T follicular helper cell (primary cell): ENCODE data around the gene EYA3.

Source experiments
- DNase-seq: peaks from one replicate; pipeline ENCODE4 v3.0.0-alpha.2; 2020; ENCODE audit warnings: low read depth

The EYA3 gene

DNA sequence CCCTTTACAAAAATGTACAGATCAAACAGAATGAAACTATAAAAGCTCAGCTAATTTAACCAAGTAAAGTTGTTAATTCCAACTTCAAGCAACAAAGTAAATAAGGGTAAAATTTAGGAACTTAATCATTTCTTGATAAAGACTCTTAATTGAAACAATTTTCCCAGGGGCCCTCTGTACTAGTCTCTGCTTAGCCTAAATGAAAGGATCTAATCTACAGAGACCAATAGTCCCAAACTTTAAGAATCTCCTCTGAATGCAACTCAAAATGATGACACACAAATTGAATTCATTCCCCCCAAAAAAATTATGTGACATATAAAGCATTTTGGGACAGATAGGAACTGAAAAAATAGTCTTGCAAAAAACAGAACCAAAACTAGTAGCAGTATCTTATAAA is 16.6 kb downstream of the EYA3 start:
- DNase-seq: no peak

GRCh38 chr1:28070725-28071593 is 17.5 kb downstream of the EYA3 start:
- DNase-seq: no peak

DNA sequence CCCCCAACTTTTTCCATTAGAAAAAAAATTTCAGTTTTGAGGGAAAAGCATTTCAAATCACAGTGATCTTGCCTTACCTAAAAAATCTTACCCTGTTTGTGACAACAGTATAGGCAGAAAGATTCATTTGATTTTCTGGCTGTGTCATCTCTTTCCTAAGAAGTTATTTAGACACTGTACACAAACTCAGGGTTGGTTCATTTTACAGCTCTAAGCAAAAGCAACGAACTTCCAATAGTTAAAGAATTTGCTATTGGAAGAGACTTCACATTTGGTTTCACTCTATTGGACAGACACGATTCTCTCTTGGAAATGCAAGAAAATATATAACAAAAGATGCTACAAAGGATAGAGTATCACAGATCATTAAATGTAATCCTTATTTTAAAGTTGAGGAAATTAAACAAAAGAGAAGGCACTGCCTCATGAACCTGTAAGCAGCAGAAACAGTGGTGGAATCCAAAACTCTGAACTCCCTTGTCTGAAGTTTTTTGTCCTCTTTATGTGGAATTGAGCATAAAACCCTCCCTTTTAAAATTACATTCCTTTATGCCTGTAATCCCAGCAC is 20.8 kb downstream of the EYA3 start:
- DNase-seq: no peak

DNA sequence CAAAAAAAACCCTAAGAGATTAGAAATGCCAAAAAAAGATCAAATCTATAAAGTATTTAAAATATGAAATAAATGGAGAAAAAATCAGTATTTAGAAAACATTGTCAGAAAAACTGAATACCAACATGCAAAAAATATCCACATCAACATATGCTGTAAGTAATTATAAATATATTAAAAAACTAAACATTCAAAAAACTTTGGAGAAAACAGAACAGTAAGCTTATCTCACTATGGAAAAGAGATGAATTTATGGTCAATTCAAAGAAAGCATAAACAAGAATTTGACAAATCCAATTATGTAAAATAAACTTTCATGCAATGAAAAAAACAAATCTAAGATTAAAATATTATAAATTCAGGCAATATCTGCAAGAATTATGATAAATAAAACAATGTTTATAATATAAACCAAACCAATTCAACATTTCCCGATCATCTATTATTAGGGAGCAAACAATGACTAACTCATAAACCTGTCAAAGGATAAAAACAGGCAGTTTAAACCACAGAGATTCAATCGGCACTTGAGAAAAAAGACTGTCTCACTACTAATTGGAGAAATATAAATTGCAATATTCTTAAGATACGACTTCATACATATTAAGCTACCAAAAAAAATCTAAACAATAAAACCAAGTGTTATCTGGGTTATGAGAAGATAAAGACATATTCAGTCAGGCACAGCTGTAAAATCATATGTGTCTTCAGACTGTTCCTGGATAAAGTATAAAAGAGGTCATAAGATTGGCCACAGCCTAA is 21.8 kb downstream of the EYA3 start:
- no peak for DNase-seq

DNA sequence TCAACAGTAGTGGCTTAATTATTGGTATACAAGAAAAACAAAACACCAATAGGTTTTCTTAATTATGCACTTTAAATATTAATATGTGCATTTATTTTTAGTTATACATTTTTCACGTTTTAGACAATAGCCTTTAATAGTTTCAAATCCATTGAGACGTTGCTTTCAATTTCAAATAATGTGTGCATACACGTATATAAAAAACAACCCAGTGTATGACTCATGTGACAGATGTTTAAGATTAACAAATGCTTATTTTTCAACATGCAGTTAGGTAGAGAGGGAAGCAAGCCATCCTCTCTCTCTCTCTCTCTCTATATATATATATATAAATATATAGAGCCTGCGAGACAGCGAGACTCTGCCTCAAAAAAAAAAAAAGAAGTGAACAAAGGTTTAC is 24.3 kb downstream of the EYA3 start:
- no peak for DNase-seq

DNA sequence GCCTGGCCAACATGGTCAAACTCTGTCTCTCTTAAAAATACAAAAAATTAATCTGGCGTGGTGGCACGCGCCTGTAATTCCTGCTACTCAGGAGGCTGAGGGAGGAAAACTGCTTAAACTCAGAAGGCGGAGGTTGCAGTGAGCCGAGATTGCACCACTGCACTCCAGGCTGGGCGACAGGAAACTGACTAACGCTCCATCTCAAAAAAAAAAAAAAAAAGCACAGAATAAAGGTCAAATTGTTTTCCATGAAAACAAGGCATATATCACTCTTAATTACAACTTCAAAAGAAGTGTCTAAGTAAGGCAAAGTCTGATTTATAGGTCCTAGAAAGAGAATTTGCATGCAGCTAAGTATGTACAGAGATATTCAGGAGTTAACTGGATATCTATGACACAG is 25.6 kb downstream of the EYA3 start:
- no peak for DNase-seq

- no peak for DNase-seq
Measured at GRCh38 chr1:28058971-28059878, 29.2 kb downstream of the EYA3 start.

- no peak for DNase-seq
Measured at GRCh38 chr1:28058168-28058567, 30.2 kb downstream of the EYA3 start.

DNA sequence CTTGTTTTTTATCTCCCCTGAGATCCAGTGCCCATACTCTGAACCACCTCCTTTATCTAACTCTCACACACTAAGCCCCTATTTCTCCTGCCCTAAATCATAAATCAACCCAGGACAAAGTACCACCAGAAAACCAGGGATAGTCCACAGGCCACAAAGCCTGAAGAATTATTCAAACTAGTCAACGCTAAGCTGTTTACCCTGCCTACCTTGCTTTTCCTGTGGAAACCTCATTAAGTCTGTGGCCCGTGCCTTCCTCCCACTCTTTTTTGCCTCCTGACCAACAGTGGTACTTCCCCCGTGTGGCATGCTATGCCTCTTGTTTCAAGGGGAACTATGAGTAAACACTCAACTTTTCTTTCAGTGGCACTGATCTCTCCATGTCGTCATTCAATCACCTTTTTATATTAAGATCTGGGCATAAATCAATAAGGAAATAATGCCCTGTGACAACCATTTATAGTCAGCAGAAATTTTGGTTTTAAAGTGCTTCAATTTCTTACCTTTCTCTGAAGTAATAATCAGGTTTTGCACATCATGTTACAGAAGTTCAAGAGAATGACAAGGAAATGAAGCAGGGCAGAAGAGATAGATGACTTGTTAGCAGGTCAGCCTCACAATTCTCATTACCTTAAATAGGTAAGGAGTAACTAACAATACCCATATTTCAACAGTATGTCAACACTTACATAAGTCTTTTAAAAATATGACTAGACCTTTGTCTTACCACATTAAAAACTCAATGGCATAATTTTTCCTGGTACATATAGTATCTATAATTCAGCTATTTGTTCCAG is 32.1 kb downstream of the EYA3 start:
- DNase-seq: no peak

- no peak for DNase-seq
Measured at GRCh38 chr1:28050776-28051175, 37.6 kb downstream of the EYA3 start.

GRCh38 chr1:28046716-28047115 is 41.7 kb downstream of the EYA3 start:
- no peak for DNase-seq

DNA sequence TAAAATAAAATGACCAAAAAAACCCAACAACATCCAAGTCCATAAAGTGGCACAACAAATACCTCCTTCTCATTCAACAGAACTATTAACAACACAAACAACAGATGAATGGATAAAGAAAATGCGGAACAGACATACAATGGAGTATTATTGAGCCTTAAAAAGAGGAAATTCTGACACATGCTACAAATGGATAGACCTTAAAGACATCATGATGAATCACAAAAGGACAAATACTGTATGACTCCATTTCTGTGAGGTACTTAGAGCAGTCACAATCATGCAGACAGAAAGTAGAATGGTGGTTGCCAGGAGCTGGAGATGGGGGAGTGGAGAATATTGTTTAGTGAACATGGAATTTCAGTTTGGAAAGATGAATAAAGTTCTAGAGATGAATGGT is 42.6 kb downstream of the EYA3 start:
- DNase-seq: no peak

GRCh38 chr1:28044399-28044798 is 44.0 kb downstream of the EYA3 start:
- DNase-seq: no peak

DNA sequence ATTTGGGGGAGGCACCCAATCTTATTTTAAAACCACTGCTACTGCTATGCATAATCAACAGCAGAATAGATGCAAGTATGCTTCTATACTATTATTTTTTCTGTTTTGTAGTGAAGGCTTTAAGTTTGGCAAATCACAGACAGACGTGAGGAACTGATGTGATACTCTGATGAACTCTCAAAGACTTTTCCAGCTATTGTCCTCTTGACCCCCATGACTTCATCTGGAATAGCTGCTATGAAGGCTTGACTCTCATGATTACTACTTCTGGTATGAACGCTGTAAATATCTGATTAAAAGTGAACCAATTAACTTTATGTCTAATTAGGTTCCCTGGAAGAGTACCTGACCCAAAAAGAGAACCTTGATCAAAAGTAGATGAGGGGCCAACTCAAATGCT is 49.1 kb downstream of the EYA3 start:
- DNase-seq: no peak

DNA sequence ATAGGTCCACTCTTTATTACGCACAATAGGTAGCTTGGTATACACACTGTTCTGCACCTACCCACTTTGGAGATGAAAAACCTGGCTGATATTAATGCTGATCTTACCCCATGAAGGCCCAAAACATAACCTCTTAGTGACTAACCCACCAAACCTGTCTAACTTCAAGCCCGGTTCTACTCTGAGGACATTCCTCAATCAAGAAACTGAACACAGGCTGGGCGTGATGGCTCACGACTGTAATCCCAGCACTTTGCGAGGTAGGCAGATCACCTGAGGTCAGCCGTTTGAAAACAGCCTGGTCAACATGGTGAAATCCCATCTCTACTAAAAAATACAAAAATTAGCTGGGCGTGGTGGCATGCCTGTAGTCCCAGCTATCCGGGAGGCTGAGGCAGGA is 50.5 kb downstream of the EYA3 start:
- no peak for DNase-seq

GRCh38 chr1:28037206-28037605 is 51.2 kb downstream of the EYA3 start:
- no peak for DNase-seq

GRCh38 chr1:28036431-28036830 is 52.0 kb downstream of the EYA3 start:
- no peak for DNase-seq

- no peak for DNase-seq
Measured at GRCh38 chr1:28035420-28035819, 53.0 kb downstream of the EYA3 start.

DNA sequence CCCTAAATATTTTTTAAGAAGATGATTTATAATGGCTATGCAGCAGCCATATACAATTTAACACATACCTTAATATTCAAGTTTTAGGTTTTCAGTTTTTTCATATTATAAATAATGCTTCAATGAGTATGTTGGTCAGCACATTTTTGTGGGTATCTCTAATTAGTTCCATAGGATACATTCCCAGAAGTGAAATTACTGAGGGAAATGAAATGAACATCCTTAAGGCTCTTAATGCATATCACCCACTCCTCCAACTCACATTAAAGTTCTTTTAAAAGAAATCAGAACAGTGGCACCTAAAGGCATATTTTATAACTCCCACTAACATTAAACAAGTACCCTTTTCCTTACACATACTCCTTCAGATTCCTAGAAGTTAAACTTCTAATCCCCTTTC is 56.1 kb downstream of the EYA3 start:
- no peak for DNase-seq

- no peak for DNase-seq
Measured at GRCh38 chr1:28031173-28031572, 57.2 kb downstream of the EYA3 start.
